SK-N-MC (cell line): Measurements from ENCODE around the gene PHPT1.

Experiments
- EZH2 ChIP-seq: fragments of 200-600 bp; sonication (generic); IDR thresholded peaks from one replicate; pipeline ENCODE4 v1.6.1; 2017; ENCODE audit warnings: antibody characterized with exemption
- POLR2AphosphoS5 ChIP-seq: IDR thresholded peaks from 2 replicates; pipeline ENCODE4 v1.6.1; 2012; ENCODE audit warnings: mild to moderate bottlenecking, low read depth, low read length, borderline replicate concordance

GRCh38 chr9:136840877-136841645, 8.1 kb upstream of the PHPT1 start:
- TF ChIP-seq EZH2 (no peak), POLR2AphosphoS5 (no peak; the same call in 1 of the 2 replicates)
